ENCODE data around the gene IRGM.

IRGM gene

DNA sequence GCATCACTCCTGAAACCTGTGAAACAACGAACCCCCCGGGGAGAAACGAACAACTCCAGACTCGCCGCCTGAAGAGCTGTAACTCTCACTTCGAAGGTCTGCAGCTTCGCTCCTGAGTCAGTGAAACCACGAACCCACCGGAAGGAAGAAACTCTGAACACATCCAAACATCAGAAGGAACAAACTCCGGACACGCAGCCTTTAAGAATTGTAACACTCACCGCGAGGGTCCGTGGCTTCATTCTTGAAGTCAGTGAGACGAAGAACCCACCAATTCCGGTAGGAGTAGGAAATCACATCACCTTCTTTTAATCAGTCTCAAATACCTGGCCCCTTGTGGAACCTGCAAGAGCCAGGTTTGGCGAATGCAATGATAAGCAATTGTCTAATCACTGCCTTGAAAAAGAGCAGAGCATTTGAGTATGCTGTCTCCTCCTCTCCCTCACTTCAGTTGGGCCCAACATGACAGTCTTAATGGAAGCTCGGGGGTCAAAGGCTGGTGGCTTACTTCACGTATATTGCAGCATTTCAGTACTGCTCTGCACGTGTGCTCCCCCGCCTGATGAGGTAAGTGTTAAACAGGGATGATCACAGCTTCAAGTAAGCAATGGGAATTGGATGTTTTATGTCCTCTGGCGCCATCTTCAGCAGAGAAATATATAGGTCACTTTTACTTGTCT is 473 bp downstream of the IRGM start:
- WGBS (ENCODE audit: extremely low coverage, insufficient coverage, insufficient read length) = no CpG with 5 or more reads among the region's 22 CpGs
- H2AFZ ChIP-seq (ENCODE audit: insufficient read depth, low read length, poor library complexity) = no peak overlapping the region
- H3K27ac ChIP-seq (ENCODE audit: low read depth, low read length) = no peak overlapping the region
- no peak overlapping the region for H3K18ac ChIP-seq (ENCODE audit: low read length)
- H3K27me3 ChIP-seq (ENCODE audit: insufficient read depth, low read length) = no peaks in the 10 kb centered on the region
- H4K12ac ChIP-seq (ENCODE audit: low read depth, low read length) = no peak overlapping the region
- no peak overlapping the region for H4K91ac ChIP-seq (ENCODE audit: low read depth, low read length)
- no peak overlapping the region for H4K8ac ChIP-seq (ENCODE audit: low read depth, low read length)
- no peak overlapping the region for H2BK5ac ChIP-seq (ENCODE audit: low read depth, low read length, poor library complexity)
- no peaks in the 10 kb centered on the region for H3K4me1 ChIP-seq (ENCODE audit: control insufficient read depth in 1 of 2, insufficient read depth in 2 of 2, low read length in 2 of 2)
- no peak overlapping the region for H3K14ac ChIP-seq (ENCODE audit: low read length)
- no peak overlapping the region for H2BK120ac ChIP-seq (ENCODE audit: insufficient read depth, low read length, poor library complexity)
- H3K79me2 ChIP-seq (ENCODE audit: control insufficient read depth, insufficient read depth, low read length, poor library complexity) = no peaks in the 10 kb centered on the region
- no peak overlapping the region for H3K9ac ChIP-seq (ENCODE audit: low read length)
- H3K9me3 ChIP-seq (ENCODE audit: insufficient read depth, low read depth, low read length) = peaks cover 5% of the 10 kb centered on the region
- peak; percentile 66 to 82 for DNase-seq
- H2BK12ac ChIP-seq (ENCODE audit: low read length) = no peak overlapping the region
- H3K79me1 ChIP-seq (ENCODE audit: low read length) = no peaks in the 10 kb centered on the region
- no peak overlapping the region for H3K23ac ChIP-seq (ENCODE audit: low read length)
- no peaks in the 10 kb centered on the region for H3K36me3 ChIP-seq (ENCODE audit: control insufficient read depth in 1 of 2, insufficient read depth in 2 of 2, low read length in 2 of 2)
- H3K4me3 ChIP-seq (ENCODE audit: low read depth, low read length) = no peak overlapping the region
- no peak overlapping the region for H3K4ac ChIP-seq (ENCODE audit: low read depth, low read length)
- H2AK5ac ChIP-seq (ENCODE audit: low read length) = no peak overlapping the region
- H3K4me2 ChIP-seq (ENCODE audit: low read length) = no peak overlapping the region

DNA sequence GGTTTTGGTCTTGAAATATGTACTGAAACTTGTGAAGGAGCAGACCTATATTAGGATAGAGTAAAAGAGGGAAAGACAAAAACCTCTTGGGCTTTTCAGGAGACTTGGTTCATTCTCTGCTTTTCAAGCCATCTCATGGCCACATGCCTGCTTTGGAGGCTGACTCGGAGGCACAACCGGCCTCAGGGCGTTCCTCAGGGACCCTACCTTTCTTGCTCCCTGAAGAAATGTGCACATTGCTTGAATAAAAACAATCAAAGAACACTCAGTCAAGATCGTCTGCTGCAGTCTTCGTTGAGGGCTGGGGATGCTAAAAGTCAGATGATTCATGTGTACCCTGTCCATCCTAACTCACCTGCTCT is 994 bp downstream of the IRGM start:
- H2BK120ac ChIP-seq (ENCODE audit: insufficient read depth, low read length, poor library complexity) = no peak overlapping the region
- no peak overlapping the region for H4K8ac ChIP-seq (ENCODE audit: low read depth, low read length)
- no peaks in the 10 kb centered on the region for H3K79me1 ChIP-seq (ENCODE audit: low read length)
- H3K36me3 ChIP-seq (ENCODE audit: control insufficient read depth in 1 of 2, insufficient read depth in 2 of 2, low read length in 2 of 2) = no peaks in the 10 kb centered on the region
- no peak overlapping the region for H3K27ac ChIP-seq (ENCODE audit: low read depth, low read length)
- no peak overlapping the region for H3K4ac ChIP-seq (ENCODE audit: low read depth, low read length)
- no peak overlapping the region for H3K14ac ChIP-seq (ENCODE audit: low read length)
- no peak overlapping the region for H2AK5ac ChIP-seq (ENCODE audit: low read length)
- no peak overlapping the region for H3K9ac ChIP-seq (ENCODE audit: low read length)
- peaks cover 5% of the 10 kb centered on the region for H3K9me3 ChIP-seq (ENCODE audit: insufficient read depth, low read depth, low read length)
- H3K27me3 ChIP-seq (ENCODE audit: insufficient read depth, low read length) = no peaks in the 10 kb centered on the region
- no peak overlapping the region for H2BK12ac ChIP-seq (ENCODE audit: low read length)
- H3K18ac ChIP-seq (ENCODE audit: low read length) = no peak overlapping the region
- H3K23ac ChIP-seq (ENCODE audit: low read length) = no peak overlapping the region
- no peak overlapping the region for H2AFZ ChIP-seq (ENCODE audit: insufficient read depth, low read length, poor library complexity)
- no peaks in the 10 kb centered on the region for H3K4me1 ChIP-seq (ENCODE audit: control insufficient read depth in 1 of 2, insufficient read depth in 2 of 2, low read length in 2 of 2)
- DNase-seq = no peak
- H4K12ac ChIP-seq (ENCODE audit: low read depth, low read length) = no peak overlapping the region
- WGBS (ENCODE audit: extremely low coverage, insufficient coverage, insufficient read length) = no CpG with 5 or more reads among the region's 5 CpGs
- no peak overlapping the region for H2BK5ac ChIP-seq (ENCODE audit: low read depth, low read length, poor library complexity)
- no peak overlapping the region for H3K4me2 ChIP-seq (ENCODE audit: low read length)
- H4K91ac ChIP-seq (ENCODE audit: low read depth, low read length) = no peak overlapping the region
- no peaks in the 10 kb centered on the region for H3K79me2 ChIP-seq (ENCODE audit: control insufficient read depth, insufficient read depth, low read length, poor library complexity)
- no peak overlapping the region for H3K4me3 ChIP-seq (ENCODE audit: low read depth, low read length)

GRCh38 chr5:150848271-150848670 is 1.9 kb downstream of the IRGM start:
- Histone ChIP-seq H3K36me3 (ENCODE audit: control insufficient read depth in 1 of 2, insufficient read depth in 2 of 2, low read length in 2 of 2) (no peaks in the 10 kb centered on the region), H3K4me1 (ENCODE audit: control insufficient read depth in 1 of 2, insufficient read depth in 2 of 2, low read length in 2 of 2) (no peaks in the 10 kb centered on the region), H3K4me3 (ENCODE audit: low read depth, low read length) (no peak overlapping the region), H3K14ac (ENCODE audit: low read length) (no peak overlapping the region), H3K9me3 (ENCODE audit: insufficient read depth, low read depth, low read length) (peaks cover 5% of the 10 kb centered on the region), H2BK12ac (ENCODE audit: low read length) (no peak overlapping the region), H3K27me3 (ENCODE audit: insufficient read depth, low read length) (no peaks in the 10 kb centered on the region), H3K9ac (ENCODE audit: low read length) (no peak overlapping the region), H4K91ac (ENCODE audit: low read depth, low read length) (no peak overlapping the region), H3K27ac (ENCODE audit: low read depth, low read length) (no peak overlapping the region), H3K79me1 (ENCODE audit: low read length) (no peaks in the 10 kb centered on the region), H3K79me2 (ENCODE audit: control insufficient read depth, insufficient read depth, low read length, poor library complexity) (no peaks in the 10 kb centered on the region), H2AK5ac (ENCODE audit: low read length) (no peak overlapping the region), H3K4me2 (ENCODE audit: low read length) (no peak overlapping the region), H3K4ac (ENCODE audit: low read depth, low read length) (no peak overlapping the region), H2BK5ac (ENCODE audit: low read depth, low read length, poor library complexity) (no peak overlapping the region), H3K23ac (ENCODE audit: low read length) (no peak overlapping the region), H4K12ac (ENCODE audit: low read depth, low read length) (no peak overlapping the region), H2BK120ac (ENCODE audit: insufficient read depth, low read length, poor library complexity) (no peak overlapping the region), H4K8ac (ENCODE audit: low read depth, low read length) (no peak overlapping the region), H3K18ac (ENCODE audit: low read length) (no peak overlapping the region), H2AFZ (ENCODE audit: insufficient read depth, low read length, poor library complexity) (no peak overlapping the region)
- peak in 1 of 2 donors; percentile 31 for DNase-seq
- no CpG with 5 or more reads among the region's 4 CpGs for WGBS (ENCODE audit: extremely low coverage, insufficient coverage, insufficient read length)

GRCh38 chr5:150851039-150851438 is 4.7 kb downstream of the IRGM start:
- H2AFZ ChIP-seq (ENCODE audit: insufficient read depth, low read length, poor library complexity) = no peak overlapping the region
- H3K23ac ChIP-seq (ENCODE audit: low read length) = no peak overlapping the region
- H3K4ac ChIP-seq (ENCODE audit: low read depth, low read length) = no peak overlapping the region
- no peaks in the 10 kb centered on the region for H3K36me3 ChIP-seq (ENCODE audit: control insufficient read depth in 1 of 2, insufficient read depth in 2 of 2, low read length in 2 of 2)
- H3K9me3 ChIP-seq (ENCODE audit: insufficient read depth, low read depth, low read length) = no peaks in the 10 kb centered on the region
- no peak overlapping the region for H4K8ac ChIP-seq (ENCODE audit: low read depth, low read length)
- no peak overlapping the region for H3K14ac ChIP-seq (ENCODE audit: low read length)
- no peak overlapping the region for H3K4me2 ChIP-seq (ENCODE audit: low read length)
- no peak overlapping the region for H4K91ac ChIP-seq (ENCODE audit: low read depth, low read length)
- DNase-seq = no peak
- H2BK12ac ChIP-seq (ENCODE audit: low read length) = no peak overlapping the region
- H3K18ac ChIP-seq (ENCODE audit: low read length) = no peak overlapping the region
- H3K9ac ChIP-seq (ENCODE audit: low read length) = no peak overlapping the region
- H2BK5ac ChIP-seq (ENCODE audit: low read depth, low read length, poor library complexity) = no peak overlapping the region
- no peaks in the 10 kb centered on the region for H3K79me2 ChIP-seq (ENCODE audit: control insufficient read depth, insufficient read depth, low read length, poor library complexity)
- H3K27ac ChIP-seq (ENCODE audit: low read depth, low read length) = no peak overlapping the region
- H3K79me1 ChIP-seq (ENCODE audit: low read length) = no peaks in the 10 kb centered on the region
- H3K27me3 ChIP-seq (ENCODE audit: insufficient read depth, low read length) = no peaks in the 10 kb centered on the region
- no CpG with 5 or more reads among the region's 3 CpGs for WGBS (ENCODE audit: extremely low coverage, insufficient coverage, insufficient read length)
- no peak overlapping the region for H2AK5ac ChIP-seq (ENCODE audit: low read length)
- no peaks in the 10 kb centered on the region for H3K4me1 ChIP-seq (ENCODE audit: control insufficient read depth in 1 of 2, insufficient read depth in 2 of 2, low read length in 2 of 2)
- H3K4me3 ChIP-seq (ENCODE audit: low read depth, low read length) = no peak overlapping the region
- no peak overlapping the region for H2BK120ac ChIP-seq (ENCODE audit: insufficient read depth, low read length, poor library complexity)
- no peak overlapping the region for H4K12ac ChIP-seq (ENCODE audit: low read depth, low read length)

Data from trophoblast cell (in vitro differentiated cells and primary cell).